NCI-H1694 treated with DMSO at 0.1 percent for 48 hours (cell line): Measurements from ENCODE around the gene EEF1A2.

Experiments used
- DNase-seq: peaks from one replicate; lab custom pipeline; 2025; lab: John Stamatoyannopoulos, UW

EEF1A2 gene

DNA sequence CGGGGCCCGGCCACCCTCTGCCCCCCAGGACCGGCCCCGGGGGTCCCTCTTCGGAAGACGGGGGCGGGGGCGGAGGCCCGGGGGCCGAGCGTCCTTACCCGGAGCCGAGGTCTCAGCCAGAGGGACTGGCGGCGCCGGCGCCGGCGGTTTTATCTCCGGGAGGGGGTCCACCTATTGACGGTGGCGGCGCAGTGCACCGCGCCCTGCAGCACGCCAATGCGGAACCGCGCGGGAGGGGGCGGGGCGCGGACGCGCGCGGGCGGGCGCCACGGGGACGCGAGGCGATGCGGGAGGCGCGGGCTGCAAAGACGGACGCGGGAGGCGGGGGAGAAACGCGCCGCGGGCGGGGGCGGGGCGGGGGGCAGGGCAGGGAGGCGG is at the start of gene EEF1A2:
EEF1A2 (minus strand) TSS at position 124 of the 378 bp plus-strand sequence. CDS start 1,320 bp downstream, outside the sequence.
- no peak for DNase-seq

GRCh38 chr20:63548542-63548941 is 49.7 kb upstream of the EEF1A2 start:
- DNase-seq = no peak

- DNase-seq = no peak
Measured at GRCh38 chr20:63547725-63548480, 49.0 kb upstream of the EEF1A2 start, which contains the start of gene SRMS. Gene SRMS (minus strand): TSS chr20:63547749. CDS start chr20:63547463, 286 bp downstream.

DNA sequence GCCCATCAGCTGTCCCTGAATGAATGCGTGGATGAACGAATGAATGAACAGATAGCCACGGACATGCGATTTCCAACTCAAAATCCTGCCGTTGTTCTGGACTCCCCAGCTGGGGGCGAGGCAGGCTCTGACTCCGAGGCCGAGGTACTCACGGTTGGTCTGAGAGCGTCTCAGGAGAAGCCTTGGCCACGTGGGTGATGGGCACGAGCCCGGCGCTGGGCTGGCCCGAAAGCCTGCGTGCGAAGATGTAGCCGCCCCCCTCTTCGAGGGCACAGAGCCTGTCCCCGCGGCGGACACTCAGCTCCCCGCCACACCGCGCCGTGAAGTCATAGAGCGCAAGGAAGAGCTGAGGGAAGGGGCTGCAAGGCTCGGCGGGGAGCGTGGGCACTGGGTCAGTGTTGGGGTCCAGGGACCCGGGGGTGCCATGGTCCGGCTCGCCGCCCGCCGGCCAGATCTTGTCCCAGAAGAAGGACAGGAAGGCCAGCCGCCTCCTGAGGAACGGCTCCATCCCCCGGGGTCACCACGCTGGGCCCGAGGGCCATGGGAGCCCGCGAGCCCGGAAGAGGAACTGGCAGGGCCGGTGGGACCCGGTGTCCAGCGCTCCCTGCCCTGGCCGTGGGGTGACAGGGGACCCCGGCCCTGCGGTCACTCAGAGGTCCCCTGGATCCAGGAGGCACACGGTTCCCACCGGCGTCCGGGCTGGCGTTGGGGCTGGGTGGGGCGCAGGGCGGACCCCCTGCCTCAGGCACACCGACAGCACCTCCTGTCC is 48.3 kb upstream of the EEF1A2 start:
- no peak for DNase-seq

- DNase-seq = no peak
Measured at GRCh38 chr20:63546256-63546955, 47.5 kb upstream of the EEF1A2 start.

- no peak for DNase-seq
Measured at GRCh38 chr20:63545814-63546213, 46.9 kb upstream of the EEF1A2 start.

DNA sequence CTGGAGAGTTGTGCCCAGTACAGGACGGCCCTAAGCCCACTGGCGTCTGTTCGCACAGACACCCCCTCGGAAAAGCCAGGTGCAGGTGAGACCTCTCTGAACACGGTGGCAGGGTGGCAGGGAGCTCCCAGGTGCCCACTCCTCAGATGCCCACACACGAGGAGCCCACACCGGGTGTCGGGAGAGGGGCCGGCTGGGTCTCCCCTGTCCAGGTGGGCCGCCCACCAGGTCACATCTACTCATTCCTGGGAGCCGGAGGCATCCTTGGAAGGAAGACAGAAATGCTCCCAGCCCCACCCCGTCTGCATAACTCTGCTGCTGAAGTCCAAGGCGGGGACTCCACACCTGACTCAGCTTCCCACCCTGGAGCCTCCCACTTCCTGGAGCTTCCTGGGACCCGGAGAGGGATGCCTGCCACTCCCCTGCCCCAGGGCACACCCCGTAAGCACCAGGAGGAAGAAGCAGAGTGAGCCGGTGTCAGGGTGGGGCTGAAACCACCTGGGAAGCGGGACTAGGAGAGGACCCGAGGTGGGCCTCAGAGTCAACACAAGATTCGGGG is 46.2 kb upstream of the EEF1A2 start:
- no peak for DNase-seq

DNA sequence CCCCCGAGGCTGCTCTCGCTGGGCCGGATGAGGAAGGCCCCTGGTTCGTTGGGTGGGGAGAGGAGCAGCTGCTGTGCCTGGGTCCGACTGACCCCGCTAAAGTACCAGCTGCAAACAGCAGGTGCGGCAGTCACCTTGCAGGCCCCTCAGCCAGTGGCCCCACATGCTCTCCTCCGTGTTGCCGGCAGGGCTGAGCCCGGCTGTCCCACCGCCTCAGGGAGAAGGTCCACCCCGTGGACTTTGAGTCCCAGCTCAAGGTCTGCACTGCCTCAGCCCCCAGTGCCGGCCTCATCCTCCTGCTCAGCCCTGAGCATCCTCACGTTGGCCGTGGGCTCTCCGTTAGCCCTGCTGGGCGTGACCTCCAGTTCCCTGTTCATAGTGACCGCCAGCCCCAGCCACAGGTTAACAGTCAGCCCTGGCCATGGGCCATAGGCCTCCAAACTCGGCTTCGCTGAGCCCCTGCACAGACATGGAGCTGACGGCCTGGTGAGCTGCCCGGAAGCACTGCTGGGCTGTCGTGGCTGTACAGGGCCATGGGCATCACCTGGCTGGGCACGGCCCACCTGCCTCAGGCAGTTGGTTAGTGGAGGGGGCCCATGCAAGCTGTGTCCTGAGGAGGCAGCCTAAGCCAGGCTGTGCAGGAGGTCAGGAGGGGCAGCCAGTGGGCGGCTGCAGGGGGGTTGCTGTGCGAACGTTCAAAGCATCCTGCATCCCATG is 45.5 kb upstream of the EEF1A2 start:
- DNase-seq = no peak

GRCh38 chr20:63543733-63544132 is 44.9 kb upstream of the EEF1A2 start:
- no peak for DNase-seq

DNA sequence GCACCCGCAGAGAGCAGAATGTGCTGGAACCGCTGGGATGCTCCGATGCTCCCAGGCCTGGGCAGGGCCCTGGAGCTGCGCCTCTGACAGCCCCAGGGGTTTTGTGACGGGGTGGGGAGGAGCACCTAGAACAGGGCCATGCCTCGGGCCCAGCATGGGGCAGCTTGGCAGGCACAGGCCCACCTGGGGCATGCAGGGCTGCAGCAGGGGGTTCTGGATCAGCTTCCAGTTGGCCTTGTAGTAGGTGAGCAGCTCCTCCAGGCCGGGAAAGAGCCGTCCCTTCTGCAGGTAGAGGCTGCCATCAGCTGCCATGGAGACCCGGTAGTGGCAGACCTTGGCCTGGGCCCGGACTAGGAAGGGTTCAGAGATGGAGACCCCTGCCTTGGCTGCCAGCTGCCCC is 44.2 kb upstream of the EEF1A2 start:
- no peak for DNase-seq

DNA sequence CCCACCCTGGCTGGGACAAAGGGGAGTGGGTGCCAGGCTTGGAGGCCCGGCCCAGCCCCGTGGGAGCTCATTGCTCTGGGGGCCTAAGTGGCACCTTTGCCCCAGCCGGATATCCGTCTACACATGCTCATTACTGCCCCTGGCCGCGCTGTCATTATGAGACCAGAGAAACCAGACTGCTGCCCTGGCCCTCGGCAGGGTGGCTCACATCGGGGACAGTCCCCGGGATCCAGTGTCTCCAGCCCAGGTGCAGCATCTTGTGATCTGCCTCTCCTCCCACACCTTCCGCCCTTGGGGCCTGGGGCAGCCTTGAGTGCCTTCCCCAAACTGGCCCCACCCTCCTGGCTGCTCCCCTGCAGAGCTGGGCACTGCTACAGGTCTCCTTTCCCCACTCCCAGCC is 43.8 kb upstream of the EEF1A2 start:
- no peak for DNase-seq

- DNase-seq = no peak
Measured at GRCh38 chr20:63542031-63542559, 43.2 kb upstream of the EEF1A2 start.

DNA sequence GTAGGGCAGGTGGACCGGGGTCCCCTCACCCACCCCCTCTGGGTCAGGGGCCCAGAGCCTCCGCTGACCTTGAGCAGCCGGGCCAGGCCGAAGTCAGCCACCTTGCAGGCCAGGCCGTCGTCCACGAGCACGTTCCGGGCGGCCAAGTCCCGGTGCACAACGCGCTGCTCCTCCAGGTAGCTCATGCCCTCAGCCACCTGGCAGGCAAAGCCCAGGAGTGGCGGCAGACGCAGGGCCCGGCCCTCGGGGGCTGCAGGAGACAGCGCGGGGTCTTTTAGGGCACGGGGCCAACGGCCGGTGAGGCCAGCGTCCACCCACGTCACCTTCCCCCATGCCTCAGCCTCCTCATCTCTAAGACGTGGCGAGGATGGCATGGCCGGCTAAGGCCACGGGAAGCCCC is 42.5 kb upstream of the EEF1A2 start:
- DNase-seq = no peak

GRCh38 chr20:63540417-63541186 is 41.7 kb upstream of the EEF1A2 start:
- no peak for DNase-seq

DNA sequence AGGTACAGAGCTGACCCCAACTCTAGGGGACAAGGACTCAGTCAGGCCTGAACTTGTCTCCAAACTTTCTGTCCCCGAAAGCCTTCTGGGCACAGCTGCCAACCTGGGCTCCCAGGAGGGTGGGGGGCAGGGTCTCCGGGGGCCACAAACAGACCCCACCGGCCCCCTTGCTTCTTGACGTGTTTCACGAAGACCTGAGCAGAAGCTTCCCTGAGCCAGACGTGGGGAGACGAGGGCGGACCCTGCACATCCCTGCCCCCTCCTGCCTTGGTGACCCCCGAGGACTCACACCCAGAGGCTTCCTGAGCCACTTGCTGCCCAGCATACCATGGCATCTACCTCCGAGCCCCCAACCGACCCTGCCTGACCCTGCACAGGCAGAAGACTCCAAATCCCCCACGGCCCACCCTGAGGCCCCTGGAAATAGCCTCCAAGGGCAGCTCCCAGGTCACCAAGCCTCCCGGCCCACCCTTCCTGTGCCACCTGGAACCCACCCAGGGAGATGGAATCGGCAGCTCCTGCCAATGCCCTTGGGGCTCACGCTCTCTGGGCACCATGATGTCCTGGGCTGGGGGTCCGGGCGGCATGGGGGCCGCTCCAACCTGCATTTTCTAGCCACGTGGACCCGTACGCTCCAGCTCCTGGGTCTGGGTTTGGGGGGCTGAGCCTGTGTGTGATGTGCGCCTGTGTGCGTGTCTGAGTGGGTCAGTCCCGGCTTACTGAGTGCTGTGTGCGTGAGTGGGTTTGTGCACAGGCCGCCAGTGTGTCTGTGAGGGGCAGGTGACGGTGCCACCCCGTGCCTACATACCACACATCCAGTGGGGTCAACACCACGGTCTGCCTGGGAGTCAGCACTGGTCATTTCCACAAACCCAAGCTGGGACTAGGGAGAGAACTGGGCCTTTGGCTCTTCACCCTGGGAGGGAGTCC is 40.8 kb upstream of the EEF1A2 start:
- no peak for DNase-seq

DNA sequence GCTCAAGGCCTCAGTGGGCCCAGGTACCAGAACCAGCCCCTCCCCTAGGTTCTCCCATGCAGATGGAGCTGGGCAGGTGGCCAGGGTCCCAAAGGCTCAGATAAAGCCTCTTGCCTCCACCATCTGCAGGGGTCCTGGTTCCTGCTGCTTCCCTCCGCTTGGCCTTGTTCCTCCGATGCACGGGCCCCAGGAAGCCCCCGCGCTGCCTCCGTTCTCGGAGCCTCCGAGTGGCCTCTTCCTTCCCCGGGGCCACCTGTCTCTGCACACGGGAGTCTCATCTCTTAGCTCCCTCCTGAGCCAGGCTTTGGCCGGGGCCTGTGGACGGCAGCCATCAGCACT is 40.2 kb upstream of the EEF1A2 start:
- DNase-seq = no peak

DNA sequence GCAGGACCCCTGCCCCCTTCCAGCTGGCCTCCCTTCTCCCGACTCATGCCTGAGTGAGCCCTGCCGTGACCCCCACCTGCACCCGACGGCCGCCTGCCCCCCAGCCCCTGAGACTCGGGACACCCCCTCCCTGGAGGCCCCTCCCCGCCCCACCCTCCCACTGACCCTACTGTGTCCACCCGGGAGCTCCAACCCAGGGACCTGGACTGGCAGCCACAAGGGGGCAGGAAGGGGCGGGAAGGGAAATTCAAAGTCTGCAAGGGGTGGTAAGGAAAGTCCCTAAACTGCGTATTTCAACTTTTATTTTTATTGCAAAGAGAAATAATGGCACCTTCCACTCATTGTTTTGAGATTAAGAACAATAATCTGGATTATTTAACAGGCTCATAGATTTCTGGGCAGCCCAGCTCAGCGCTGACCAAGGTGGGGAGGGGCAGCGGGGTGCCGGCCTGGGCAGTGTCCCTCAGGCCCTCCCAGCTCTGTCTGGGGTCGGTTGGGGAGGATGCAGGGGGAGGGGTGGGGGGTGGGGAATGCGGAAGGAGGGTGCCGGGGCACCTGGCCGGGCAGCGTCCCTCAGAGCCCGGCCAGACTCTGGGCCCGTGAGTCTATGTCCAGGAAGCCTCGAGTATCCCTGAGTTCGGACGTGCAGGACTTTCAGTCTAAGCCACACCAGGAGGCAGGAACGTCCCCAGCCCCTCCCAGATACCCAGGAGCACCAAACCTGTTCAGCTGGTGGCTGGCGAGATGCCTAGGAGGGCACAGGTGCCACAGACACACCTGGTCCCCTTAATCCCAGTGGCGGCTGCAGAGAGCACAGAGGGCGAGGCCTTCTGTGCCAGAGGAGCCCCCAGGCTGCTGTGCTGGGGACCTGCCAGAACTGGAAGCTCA is 39.6 kb upstream of the EEF1A2 start:
- DNase-seq = no peak

- DNase-seq = peak; percentile 58
Measured at GRCh38 chr20:63537525-63538203, 38.8 kb upstream of the EEF1A2 start.
